Neural cell (in vitro differentiated cells): ENCODE measurements around the gene TRIM44.
"Not testable (repeated sequence)": the region's sequence is repeated elsewhere in the genome, so short reads cannot be mapped to it uniquely, and the experiment has no call there.

Experiments used
- EP300 ChIP-seq: fragments of 450-650 bp; conservative IDR thresholded peaks from 2 replicates; pipeline ENCODE4 v1.6.1; 2014; ENCODE audit warnings: antibody characterized with exemption, mild to moderate bottlenecking, moderate library complexity; ENCODE audit not compliant: poor library complexity, severe bottlenecking
- POLR2AphosphoS5 ChIP-seq: IDR thresholded peaks from 2 replicates; pipeline ENCODE4 v1.6.1; 2012
- TAF1 ChIP-seq: IDR thresholded peaks from 2 replicates; pipeline ENCODE4 v1.6.1; 2012; ENCODE audit warnings: low read depth
- TF ChIP-seq, protein P1 (sequence below): fragments of 450-650 bp; IDR thresholded peaks from 2 replicates; pipeline ENCODE4 v1.5.1; 2014; ENCODE audit warnings: antibody characterized with exemption, mild to moderate bottlenecking, moderate library complexity; ENCODE audit not compliant: poor library complexity, severe bottlenecking
- TF ChIP-seq, protein P2 (sequence below): IDR thresholded peaks from 2 replicates; pipeline ENCODE4 v1.6.1; 2012; ENCODE audit warnings: borderline replicate concordance

DNA sequence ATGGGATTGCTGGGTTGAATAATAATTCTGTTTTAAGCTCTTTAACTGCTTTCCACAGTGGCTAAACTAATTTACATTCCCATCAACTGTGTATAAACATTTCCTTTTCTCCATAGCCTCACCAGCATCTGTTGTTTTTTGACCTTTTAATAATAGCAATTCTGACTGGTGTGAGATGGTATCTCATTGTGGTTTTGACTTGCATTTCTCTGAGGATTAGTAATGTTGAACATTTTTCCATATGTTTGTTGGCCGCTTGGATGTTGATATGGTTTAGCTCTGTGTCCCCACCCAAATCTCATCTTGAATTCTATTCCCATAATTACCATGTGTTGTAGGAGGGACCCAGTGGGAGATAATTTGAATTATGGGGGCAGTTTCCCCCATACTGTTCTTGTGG lies 107.8 kb downstream of the TRIM44 start:
- TF ChIP-seq, protein P1, sequence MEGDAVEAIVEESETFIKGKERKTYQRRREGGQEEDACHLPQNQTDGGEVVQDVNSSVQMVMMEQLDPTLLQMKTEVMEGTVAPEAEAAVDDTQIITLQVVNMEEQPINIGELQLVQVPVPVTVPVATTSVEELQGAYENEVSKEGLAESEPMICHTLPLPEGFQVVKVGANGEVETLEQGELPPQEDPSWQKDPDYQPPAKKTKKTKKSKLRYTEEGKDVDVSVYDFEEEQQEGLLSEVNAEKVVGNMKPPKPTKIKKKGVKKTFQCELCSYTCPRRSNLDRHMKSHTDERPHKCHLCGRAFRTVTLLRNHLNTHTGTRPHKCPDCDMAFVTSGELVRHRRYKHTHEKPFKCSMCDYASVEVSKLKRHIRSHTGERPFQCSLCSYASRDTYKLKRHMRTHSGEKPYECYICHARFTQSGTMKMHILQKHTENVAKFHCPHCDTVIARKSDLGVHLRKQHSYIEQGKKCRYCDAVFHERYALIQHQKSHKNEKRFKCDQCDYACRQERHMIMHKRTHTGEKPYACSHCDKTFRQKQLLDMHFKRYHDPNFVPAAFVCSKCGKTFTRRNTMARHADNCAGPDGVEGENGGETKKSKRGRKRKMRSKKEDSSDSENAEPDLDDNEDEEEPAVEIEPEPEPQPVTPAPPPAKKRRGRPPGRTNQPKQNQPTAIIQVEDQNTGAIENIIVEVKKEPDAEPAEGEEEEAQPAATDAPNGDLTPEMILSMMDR: not testable (repeated sequence)
- TF ChIP-seq TAF1, POLR2AphosphoS5, EP300: not testable (repeated sequence)
- TF ChIP-seq, protein P2, sequence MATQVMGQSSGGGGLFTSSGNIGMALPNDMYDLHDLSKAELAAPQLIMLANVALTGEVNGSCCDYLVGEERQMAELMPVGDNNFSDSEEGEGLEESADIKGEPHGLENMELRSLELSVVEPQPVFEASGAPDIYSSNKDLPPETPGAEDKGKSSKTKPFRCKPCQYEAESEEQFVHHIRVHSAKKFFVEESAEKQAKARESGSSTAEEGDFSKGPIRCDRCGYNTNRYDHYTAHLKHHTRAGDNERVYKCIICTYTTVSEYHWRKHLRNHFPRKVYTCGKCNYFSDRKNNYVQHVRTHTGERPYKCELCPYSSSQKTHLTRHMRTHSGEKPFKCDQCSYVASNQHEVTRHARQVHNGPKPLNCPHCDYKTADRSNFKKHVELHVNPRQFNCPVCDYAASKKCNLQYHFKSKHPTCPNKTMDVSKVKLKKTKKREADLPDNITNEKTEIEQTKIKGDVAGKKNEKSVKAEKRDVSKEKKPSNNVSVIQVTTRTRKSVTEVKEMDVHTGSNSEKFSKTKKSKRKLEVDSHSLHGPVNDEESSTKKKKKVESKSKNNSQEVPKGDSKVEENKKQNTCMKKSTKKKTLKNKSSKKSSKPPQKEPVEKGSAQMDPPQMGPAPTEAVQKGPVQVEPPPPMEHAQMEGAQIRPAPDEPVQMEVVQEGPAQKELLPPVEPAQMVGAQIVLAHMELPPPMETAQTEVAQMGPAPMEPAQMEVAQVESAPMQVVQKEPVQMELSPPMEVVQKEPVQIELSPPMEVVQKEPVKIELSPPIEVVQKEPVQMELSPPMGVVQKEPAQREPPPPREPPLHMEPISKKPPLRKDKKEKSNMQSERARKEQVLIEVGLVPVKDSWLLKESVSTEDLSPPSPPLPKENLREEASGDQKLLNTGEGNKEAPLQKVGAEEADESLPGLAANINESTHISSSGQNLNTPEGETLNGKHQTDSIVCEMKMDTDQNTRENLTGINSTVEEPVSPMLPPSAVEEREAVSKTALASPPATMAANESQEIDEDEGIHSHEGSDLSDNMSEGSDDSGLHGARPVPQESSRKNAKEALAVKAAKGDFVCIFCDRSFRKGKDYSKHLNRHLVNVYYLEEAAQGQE: not testable (repeated sequence)
